Peyer's patch (tissue), 4 donors: Measurements from ENCODE around the gene CDK8.

Experiments used
- CTCF ChIP-seq, 6 experiments: fragments of 450-650 bp in 4 of 6; fragments of 200-600 bp in 2 of 6; sonication (generic) in 1 of 6; IDR thresholded peaks; one replicate each; pipeline ENCODE4 v1.5.1; 2017 to 2019; ENCODE audit warnings: antibody characterized with exemption in 6 of 6, mild to moderate bottlenecking in 3 of 6, moderate library complexity in 1 of 6
- POLR2A ChIP-seq, 2 donors: fragments of 450-650 bp; IDR thresholded peaks; one replicate each; pipeline ENCODE4 v1.5.1; 2017; ENCODE audit warnings: antibody characterized with exemption in 2 of 2, mild to moderate bottlenecking in 2 of 2, moderate library complexity in 2 of 2

- TF ChIP-seq POLR2A (IDR thresholded peaks at IDR 0.05) (no peak), CTCF (IDR thresholded peaks at IDR 0.05) (no peak)
Measured at GRCh38 chr13:26382835-26383234, 128.9 kb downstream of the CDK8 start.
